Amygdala (tissue), 56 donors: Measurements from ENCODE around the gene CLCNKB.
"Not testable (repeated sequence)": the region's sequence is repeated elsewhere in the genome, so short reads cannot be mapped to it uniquely, and the experiment has no call there.

Experiments
- DNase-seq, 56 donors: peaks; one replicate each; lab custom pipeline; 2025; lab: John Stamatoyannopoulos, UW

The CLCNKB gene

DNA sequence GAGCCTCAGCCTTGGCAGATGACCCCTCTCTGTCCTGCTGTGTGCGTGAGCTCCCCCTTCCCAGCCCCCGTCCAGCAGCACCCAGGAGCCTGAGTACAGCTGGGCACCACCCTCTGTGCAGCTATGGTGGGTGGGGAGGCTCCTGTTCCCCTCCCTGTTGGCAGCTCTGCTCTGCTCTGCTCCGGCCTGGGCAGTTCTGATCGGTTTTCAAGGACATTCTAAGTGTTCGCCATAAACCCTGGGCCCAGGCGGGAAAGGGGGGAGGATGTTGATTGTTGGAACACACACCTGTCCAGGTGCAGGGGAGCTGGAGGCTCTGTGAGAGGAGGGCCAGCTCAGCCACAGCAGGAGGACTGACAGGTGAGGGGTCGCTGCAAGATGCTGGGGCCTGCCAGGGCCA is at the start of gene CLCNKB:
Gene CLCNKB, plus strand, starts transcription at position 262 of the 400 bp plus-strand sequence. CDS start 711 bp downstream, outside the sequence.
- DNase-seq, result no peak

GRCh38 chr1:15994081-15994480 is 49.5 kb upstream of the CLCNKB start:
- DNase-seq, result no peak

DNA sequence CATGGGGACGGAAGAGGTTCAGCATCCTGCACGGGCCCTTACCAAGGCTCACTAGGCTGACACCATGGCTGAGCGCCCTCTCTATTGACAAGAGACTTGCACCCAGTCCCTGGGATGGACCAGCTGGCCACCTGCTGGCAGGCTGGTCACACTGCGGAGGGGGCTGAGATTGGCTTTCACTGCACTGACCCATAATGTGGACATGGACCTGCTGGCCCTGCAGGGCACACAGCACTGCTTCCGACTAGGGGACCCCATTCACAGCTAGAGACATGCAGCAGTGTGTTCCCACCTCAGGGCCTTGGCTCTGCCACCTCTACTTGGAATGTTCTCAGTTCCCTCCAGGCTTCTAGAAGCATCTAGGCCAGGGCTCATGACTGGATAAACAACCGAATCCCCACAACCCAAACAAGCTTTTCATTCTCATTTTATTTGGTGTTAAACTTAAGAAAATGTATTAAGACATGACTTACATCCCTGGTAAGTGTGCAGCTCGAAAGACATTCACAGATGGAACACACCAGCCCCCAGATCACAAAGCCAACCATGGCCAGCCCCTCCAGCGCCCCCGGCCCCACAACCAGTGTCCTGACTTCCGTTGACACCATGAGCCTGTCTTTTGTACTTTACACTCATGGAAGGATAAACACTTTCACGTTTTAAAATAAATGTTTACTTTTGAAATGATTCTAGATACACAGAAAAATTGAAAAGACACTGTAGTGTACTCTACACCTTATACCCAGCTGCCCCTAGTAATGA is 48.8 kb upstream of the CLCNKB start:
- DNase-seq, result peak in 43 of 56 donors; percentile 13 to 87 (median 53)

- DNase-seq, result no peak
These were observed 46.5 kb upstream of the CLCNKB start for GRCh38 chr1:15997076-15997585.

DNA sequence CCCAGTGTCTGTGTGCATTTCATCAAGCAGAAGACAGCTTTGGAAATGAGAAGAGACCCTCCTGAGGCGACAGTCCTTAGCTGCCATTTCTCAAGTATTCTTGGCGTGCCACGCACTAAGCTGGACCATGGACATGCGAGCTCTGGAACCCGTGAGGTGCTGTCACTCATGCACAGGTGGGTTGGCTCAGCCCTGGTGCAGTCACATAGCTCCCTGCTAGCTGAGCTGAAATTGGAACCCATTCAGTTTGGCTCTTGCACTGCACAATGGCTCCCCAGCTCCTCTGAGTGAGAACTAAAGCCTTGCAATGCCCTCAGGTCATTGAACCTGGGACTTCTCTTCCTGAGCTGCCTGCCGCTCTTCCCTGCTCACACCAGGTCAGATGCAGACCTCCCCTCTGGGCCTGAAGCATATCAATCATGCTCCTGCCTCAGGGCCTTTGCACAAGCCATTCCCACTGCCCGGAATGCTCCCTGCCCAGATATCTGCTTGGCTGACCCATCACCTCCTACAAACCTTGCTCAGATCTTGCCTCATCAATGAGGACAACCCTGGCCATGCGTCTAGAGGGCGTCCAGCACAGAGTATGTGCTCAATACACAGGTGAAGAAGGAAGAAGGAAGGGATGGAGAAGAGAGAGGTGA is 45.8 kb upstream of the CLCNKB start:
- DNase-seq, result no peak

DNA sequence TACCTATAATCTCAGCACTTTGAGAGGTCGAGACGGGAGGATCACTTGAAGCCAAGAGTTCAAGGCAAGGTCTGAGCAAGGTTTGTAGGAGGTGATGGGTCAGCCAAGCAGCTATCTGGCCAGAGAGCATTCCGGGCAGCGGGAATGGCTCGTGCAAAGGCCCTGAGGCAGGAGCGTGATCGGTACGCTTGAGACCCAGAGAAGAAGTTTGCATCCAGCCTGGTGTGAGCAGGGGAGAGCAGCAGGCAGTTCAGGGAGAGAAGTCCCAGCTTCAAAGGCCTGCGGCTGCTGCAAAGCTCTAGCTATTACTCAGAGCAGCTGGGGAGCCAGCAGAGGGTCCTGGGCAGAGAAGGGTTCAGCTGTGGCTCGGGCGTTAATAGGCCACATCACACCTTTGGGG is 44.7 kb upstream of the CLCNKB start:
- no peak for DNase-seq

DNA sequence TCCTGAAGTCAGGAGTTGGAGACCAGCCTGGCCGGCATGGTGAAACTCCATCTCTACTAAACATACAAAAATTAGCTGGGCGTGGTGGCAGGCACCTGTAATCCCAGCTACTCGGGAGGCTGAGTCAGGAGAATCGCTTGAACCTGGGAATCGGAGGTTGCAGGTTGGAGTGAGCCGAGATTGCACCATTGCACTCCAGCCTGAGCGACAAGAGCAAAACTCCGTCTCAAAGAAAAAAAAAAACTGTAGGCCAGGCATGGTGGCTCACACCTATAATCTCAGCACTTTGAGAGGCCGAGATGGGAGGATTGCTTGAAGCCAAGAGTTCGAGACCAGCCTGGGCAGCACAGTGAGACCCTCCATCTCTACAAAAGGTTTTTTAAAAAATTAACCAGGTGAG is 42.3 kb upstream of the CLCNKB start:
- not testable (repeated sequence) for DNase-seq

- DNase-seq, result no peak
These were observed 38.0 kb upstream of the CLCNKB start for GRCh38 chr1:16005597-16005996.

- no peak for DNase-seq
These were observed 37.6 kb upstream of the CLCNKB start for GRCh38 chr1:16006010-16006409.

GRCh38 chr1:16006552-16007485 is 36.8 kb upstream of the CLCNKB start:
- DNase-seq, result no peak

DNA sequence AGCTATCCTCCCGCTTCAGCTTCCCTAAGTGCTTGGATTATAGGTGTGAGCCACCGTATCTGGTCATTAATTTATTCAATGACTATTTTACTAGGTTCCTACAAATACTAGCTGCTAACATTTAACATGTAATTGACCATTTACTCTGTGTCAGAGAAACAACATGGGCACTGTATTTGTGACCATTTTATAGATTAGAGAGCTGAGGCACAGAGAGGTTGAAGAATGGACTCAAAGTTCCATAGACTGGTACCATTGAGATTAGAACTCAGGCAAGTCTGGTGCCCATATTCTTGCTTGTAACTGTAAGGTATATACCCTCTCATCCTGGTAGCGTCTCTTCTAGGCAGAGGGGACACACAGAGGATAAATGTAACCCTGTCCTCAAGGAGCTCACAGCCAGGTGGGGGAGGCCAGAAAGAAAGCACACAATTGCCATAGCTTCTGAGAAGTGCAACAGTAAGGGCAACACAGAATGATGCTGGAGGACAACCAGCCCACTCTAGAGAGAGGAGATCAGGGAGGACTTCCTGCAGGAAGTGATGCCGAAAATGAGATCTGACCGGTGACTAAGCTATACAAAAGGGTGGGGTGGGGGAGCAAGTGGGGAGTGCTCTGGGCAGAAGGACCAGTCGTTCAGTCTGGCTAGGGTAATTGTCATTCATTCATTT is 35.8 kb upstream of the CLCNKB start:
- no peak for DNase-seq

- peak in 53 of 56 donors; percentile 11 to 84 (median 49) for DNase-seq
These were observed 34.5 kb upstream of the CLCNKB start for GRCh38 chr1:16009030-16009460.

DNA sequence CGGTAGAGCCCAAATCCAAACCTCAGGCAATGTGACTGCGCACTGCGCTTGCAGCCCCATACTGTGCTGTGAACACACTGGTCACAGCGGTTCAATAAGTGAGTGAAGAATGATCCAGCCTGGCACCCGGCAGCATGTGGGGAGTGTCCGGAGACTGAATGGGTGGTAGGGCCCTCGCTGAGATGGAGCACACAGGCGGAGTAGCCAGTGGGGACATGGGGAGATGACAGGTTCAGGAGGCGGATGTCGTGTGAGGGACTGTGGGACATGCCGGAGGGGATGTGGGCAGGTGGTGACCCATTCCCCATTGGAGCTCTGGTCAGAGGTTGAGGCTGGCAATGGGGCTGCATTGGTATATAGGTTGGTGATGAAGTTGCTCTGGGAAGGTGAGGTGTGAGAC is 33.9 kb upstream of the CLCNKB start:
- DNase-seq, result no peak

DNA sequence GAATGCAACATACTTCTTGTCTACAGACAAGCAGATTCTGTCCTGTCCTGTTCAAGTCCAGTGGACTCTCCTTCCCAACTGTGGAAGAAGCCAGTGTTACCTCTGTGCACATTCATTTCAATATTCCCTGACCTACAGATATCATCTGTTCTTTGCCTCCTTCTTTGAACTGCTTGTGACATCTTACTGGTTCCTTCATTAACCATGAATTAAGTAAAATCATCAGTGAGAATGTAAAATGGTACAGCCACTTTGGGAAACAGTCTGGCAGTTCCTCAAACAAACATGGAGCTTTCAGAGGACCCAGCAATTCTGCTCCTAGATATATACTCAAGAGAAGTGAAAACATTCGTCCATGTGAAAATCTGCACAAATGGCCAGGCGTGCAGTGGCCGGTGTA is 32.7 kb upstream of the CLCNKB start:
- no peak for DNase-seq

DNA sequence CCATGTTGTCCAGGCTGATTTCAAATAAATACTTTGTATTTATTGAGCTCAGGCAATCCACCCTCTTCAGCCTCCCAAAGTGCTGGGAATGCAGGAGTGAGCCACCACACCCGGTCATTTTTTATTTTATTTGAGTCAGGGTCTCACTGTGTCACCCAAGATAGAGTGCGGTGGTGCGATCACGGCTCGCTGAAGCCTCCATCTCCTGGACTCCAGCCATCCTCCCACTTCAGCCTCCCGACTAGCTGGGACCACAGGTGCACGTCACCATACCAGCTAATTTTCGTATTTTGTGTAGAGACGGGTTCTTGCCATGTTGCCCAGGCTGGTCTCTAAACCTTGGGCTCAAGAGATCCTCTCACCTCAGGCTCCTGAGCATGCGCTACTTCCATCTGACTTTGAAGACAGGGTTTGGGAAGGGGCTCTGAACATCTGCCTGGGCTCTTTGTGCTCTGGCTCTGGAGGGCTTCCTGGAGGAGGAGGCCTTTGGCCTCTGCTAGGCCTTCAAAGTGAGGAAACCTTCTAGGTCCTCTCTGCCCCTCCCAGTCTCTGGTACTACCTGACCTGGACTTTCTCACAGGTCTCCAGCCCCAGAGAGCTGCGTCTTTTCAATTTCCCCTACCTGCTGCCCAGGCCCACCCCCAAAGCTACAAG is 31.5 kb upstream of the CLCNKB start:
- DNase-seq, result no peak

DNA sequence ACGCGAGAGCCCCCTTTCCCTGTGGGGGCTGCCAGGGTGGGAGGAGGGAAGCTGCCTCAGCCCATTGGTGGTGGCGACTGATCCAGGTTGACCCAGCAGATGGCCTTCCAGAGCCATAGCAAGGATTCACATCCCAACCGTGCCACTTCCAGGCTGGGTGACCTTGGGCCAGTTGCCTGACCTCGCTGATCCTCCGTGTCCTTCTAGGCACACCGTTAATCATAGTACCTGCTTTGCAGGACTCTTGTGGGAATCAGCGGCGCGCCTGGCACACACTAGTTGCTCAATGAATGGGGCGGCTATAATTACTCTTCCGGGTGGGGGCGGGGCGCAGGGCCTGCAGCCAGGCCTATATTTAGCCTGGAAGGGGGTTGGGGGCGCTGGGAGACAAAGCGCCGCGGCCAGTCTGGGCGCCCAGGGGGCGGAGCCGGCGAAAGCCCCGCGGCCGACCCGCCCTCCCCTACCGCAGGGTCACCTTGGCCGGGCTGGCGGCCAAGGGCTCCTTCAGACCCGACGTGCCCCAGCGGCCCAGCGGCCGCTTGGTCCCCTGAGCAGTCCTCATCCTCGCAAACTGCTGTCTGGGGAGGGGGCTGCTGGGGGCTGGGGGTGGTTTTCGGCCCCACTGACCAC is 30.9 kb upstream of the CLCNKB start:
- DNase-seq, result peak in 14 of 56 donors; percentile 6 to 67 (median 20)

DNA sequence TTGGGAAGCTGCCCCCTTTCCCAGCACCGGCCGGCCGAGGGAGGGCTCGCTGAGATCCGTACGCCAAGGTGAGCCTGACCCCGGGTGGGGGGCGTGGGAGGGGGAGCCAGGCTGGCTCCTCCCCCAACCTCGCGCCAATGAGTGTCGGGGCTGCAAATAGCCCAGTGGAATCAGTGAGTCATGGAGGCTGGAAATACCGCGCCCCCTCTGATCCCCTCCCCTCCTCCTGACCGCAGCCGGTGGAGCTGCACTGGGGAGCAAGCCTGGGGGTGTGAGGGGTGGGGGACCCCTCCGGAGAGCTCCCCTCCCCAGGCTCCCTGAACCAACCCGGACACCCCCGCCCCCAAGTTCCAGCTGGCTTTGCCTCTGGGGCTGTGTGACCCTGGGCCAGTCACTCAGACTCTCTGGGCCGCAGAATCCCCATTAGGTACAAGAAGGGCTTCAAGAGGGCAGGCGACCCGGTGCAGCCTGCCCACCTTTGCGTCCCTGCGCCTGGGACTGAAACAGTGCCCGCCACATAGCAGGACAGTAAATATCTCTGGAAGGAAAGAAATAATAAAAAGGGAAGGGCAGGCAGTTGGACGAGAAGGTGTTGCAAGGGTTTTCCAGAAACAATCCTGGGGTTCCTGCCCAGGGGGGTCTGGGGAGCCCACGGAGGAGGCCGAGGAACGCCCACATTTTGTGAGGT is 30.2 kb upstream of the CLCNKB start:
- DNase-seq, result peak in 5 of 56 donors; percentile 7 to 67 (median 30)

- DNase-seq, result no peak
These were observed 29.7 kb upstream of the CLCNKB start for GRCh38 chr1:16013908-16014258.
